HG03469 (cell line): ENCODE measurements around the gene CADM2.

Experiments used
- ATAC-seq: cut with Tn5 transposase; IDR thresholded peaks from one replicate; pipeline ENCODE4 v1.9.1; 2021; ENCODE audit warnings: mild to moderate bottlenecking, moderate library complexity, moderate number of reproducible peaks; ENCODE audit not compliant: unreplicated experiment

The CADM2 gene

GRCh38 chr3:85554153-85554552 is 595.4 kb downstream of the CADM2 start:
- no peak for ATAC-seq

- no peak for ATAC-seq
Measured at GRCh38 chr3:85560088-85560785, 601.4 kb downstream of the CADM2 start.

GRCh38 chr3:85567071-85567676 is 608.4 kb downstream of the CADM2 start:
- no peak for ATAC-seq

DNA sequence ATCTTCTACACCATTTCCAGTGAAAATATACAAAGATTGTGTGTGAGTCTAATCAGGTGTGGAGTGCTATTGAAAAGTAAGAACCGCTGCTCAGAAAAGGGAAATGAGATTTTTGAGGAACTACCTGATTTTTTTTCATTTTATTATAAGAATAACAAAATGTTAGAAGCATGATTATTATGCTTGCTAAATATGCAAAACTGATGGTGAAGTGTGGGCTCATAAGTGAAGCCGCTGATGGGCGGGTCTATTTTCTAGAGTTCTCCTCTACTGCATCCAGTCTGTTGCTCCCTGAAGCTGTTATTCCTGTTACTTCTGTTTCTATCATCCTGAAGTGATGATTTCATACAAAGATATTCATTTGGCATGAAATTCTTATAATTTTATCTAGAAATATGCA is 612.0 kb downstream of the CADM2 start:
- ATAC-seq: no peak

- no peak for ATAC-seq
Measured at GRCh38 chr3:85571835-85572234, 613.0 kb downstream of the CADM2 start.

GRCh38 chr3:85572426-85572825 is 613.6 kb downstream of the CADM2 start:
- ATAC-seq: no peak

DNA sequence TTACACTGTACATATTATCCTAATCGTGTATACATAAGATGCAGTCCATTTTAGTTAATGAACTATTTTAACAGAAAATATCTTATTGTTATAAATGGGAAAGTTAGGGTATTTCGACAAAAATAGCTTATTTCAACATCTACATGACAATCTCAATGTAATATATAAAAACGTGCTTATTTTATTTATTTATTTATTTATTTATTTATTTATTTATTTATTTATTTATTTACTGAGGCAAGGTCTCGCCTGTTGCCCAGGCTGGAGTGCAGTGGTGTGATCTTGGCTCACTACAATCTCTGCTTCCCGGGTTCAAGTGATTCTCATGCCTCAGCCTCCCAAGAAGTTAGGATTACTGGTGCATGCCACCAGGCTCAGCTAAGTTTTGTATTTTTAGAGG is 614.2 kb downstream of the CADM2 start:
- no peak for ATAC-seq

- no peak for ATAC-seq
Measured at GRCh38 chr3:85574006-85574705, 615.4 kb downstream of the CADM2 start.

- ATAC-seq: peak; percentile 85
Measured at GRCh38 chr3:85576091-85576690, 617.4 kb downstream of the CADM2 start.

- ATAC-seq: no peak
Measured at GRCh38 chr3:85576697-85577200, 618.0 kb downstream of the CADM2 start.

GRCh38 chr3:85584779-85585356 is 626.1 kb downstream of the CADM2 start:
- no peak for ATAC-seq

- no peak for ATAC-seq
Measured at GRCh38 chr3:85586018-85586417, 627.2 kb downstream of the CADM2 start.

GRCh38 chr3:85589145-85589544 is 630.4 kb downstream of the CADM2 start:
- no peak for ATAC-seq

DNA sequence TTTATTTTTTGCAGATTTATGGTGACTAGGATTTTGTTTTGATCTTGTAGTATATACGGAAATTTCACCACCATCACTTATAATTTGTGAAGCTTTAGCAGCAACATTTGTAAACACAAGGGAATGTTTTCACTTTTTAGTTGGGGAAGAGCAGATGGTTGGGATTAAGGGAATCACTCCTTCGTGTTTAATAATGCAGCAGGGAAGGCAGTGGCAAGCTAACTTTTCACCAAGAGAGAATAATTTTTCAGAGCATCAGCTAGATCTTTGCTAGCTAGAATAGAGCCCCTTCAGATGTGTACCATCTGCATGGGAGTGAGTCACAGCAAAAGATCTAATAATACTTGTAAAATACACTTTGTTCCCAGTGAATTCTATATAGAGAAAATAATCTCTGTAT is 632.7 kb downstream of the CADM2 start:
- ATAC-seq: no peak

DNA sequence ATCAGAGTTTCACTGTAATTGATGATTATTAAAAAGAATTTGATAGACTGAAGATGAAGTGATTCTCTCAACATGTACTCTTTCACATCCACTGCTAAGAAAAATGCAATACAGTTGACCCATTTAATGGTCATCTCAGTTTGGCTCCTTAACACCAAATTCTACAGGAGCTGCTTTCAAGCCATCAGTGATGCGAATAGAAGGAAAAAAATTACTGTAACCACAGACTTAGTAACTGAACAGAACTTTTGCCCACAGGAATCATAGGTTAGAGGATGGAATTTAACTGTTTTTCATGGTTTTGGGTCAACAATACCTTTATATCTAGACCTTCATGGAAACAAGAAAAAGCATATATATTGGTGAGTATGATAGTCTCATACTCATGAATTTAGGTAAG is 633.5 kb downstream of the CADM2 start:
- ATAC-seq: no peak

DNA sequence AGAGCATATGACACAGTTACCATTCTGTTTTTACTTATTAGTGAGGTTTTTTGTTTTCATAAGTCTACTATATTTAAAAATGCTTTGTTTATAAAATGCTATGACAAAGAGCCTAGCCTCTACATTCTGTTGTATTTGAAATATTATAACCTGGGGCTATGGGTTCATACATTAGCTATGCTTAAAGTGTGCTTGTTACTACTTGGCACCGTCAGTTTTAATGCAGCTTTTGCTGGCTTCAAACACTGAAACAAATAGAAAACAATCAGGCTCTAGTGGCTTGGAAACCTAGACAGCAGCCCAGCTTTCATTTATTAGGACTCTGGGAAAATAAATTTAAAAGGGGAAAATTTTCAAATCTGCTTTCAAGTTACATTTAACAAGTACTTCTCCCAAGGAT is 635.9 kb downstream of the CADM2 start:
- no peak for ATAC-seq

GRCh38 chr3:85603378-85603777 is 644.6 kb downstream of the CADM2 start:
- ATAC-seq: no peak

DNA sequence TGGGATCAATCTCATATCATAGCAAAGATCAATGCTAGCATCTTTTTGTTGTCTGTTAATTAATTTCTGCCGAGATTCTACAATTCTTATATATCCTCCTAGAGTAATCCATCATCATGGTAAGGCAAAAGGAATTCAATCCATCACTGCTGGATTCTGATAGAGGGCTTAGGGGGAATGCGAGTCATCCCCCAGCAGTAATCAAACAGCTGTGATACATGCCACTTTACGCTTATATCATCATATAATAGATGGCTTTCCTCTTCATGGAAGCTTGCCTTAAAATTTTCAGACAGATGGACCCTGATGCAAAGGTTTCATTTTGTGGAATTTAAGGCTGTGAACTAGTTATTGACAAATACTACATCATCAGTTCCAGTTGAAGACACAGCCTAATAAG is 645.9 kb downstream of the CADM2 start:
- ATAC-seq: no peak

DNA sequence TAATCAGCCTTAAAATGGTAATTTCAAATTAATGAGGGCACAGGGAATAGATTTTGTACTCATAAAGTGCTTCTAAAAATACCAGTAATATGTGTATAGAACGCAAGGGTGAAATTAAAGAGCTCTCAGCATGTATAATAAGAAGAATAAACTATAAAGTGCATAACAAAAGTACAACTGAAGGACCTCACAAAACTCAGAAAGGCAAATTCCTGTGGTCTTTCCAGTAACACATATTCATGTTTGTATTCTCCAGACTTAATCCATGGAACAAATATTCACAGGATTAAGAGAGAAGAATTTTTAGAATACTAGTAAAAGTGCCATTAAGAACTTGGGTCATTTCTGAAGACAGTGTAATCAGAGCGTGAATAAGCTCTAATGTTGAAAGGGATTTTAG is 646.3 kb downstream of the CADM2 start:
- ATAC-seq: no peak

DNA sequence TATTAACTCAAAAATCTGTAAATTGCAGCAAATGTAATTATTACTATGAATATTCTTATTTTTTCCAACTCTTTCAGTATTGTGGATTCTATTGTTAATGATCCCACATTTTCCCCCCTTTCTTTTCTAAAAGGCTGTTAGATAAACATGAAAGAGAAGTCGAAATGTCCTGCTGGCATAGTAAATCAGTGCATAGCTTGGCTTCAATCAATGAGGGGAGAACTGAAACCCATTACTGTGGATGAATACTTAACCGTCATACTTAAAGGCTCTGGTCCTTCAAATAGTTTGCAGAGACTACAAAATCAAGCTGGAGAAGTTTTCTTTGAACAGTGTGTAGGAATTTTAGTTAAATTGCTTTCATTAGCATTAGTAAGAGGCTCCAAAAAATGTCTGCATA is 667.9 kb downstream of the CADM2 start:
- no peak for ATAC-seq

GRCh38 chr3:85627932-85628331 is 669.1 kb downstream of the CADM2 start:
- no peak for ATAC-seq
